CD14-positive monocyte (primary cell): Measurements from ENCODE around the gene ATP6V0E1. TPM values are rescaled to one million over a fixed set of nuclear protein-coding genes. Genes with fewer than 3 reads are reported as not detected.

Experiments
- DNase-seq, 3 donors: peaks; one replicate each; pipeline ENCODE4 v3.0.0-alpha.2; 2011 to 2022
- H2AFZ ChIP-seq: 2 replicates; pipeline ENCODE4 v1.6.0; 2012; ENCODE audit warnings: mild to moderate bottlenecking, low read depth, low read length, inconsistent platforms; ENCODE audit not compliant: insufficient read depth, poor library complexity, severe bottlenecking
- H3K27ac ChIP-seq, 2 donors: 1 replicate in 1 of 2; 2 replicates in 1 of 2; pipeline ENCODE4 v1.5.1; 2012 to 2013; ENCODE audit warnings: low read length in 2 of 2, control low read depth in 1 of 2, inconsistent platforms in 1 of 2, low read depth in 1 of 2, mild to moderate bottlenecking in 1 of 2
- H3K27me3 ChIP-seq, 2 donors: one replicate each; pipeline versions ENCODE4 v1.6.0 to v1.6.1; 2011 to 2013; ENCODE audit warnings: low read length in 2 of 2; ENCODE audit not compliant: control insufficient read depth in 2 of 2, insufficient read depth in 2 of 2
- H3K36me3 ChIP-seq, 2 donors: replicated peaks in 1 of 2; 1 replicate in 1 of 2; 2 replicates in 1 of 2; pipeline versions ENCODE4 v1.5.1 to v1.6.1; 2012 to 2013; ENCODE audit warnings: low read length in 2 of 2, control low read depth in 1 of 2, inconsistent platforms in 1 of 2, mild to moderate bottlenecking in 1 of 2; ENCODE audit not compliant: insufficient read depth in 2 of 2, control insufficient read depth in 1 of 2
- H3K4me1 ChIP-seq, 2 donors: 1 replicate in 1 of 2; 2 replicates in 1 of 2; pipeline versions ENCODE4 v1.5.1 to v1.6.1; 2012 to 2013; ENCODE audit warnings: low read length in 2 of 2, control low read depth in 1 of 2, inconsistent platforms in 1 of 2, mild to moderate bottlenecking in 1 of 2, moderate library complexity in 1 of 2; ENCODE audit not compliant: insufficient read depth in 2 of 2, control insufficient read depth in 1 of 2
- H3K4me2 ChIP-seq: replicated peaks from 2 replicates; pipeline ENCODE3; 2012; ENCODE audit warnings: low read length, moderate library complexity, mild to moderate bottlenecking; ENCODE audit not compliant: poor library complexity, severe bottlenecking; ENCODE audit errors: extremely low read depth
- H3K4me3 ChIP-seq, 3 experiments: fragments of 200-600 bp in 1 of 3; sonication (generic) in 1 of 3; replicated peaks in 1 of 3; 1 replicate in 2 of 3; 2 replicates in 1 of 3; pipeline ENCODE4 v1.5.1; 2011 to 2013; ENCODE audit warnings: low read length in 3 of 3, mild to moderate bottlenecking in 3 of 3, control low read depth in 2 of 3, low read depth in 2 of 3, inconsistent platforms in 1 of 3, moderate library complexity in 1 of 3
- H3K79me2 ChIP-seq: 2 replicates; pipeline ENCODE4 v1.6.0; 2012; ENCODE audit warnings: mild to moderate bottlenecking, control low read depth, inconsistent platforms, low read length, moderate library complexity; ENCODE audit not compliant: insufficient read depth
- H3K9ac ChIP-seq: 2 replicates; pipeline ENCODE4 v1.6.0; 2017; ENCODE audit warnings: low read length, mild to moderate bottlenecking; ENCODE audit not compliant: insufficient read depth, poor library complexity, severe bottlenecking
- H3K9me3 ChIP-seq, 2 donors: replicated peaks in 1 of 2; 1 replicate in 1 of 2; 2 replicates in 1 of 2; pipeline versions ENCODE4 v1.5.1 to v1.6.1; 2012 to 2013; ENCODE audit warnings: low read length in 2 of 2, control low read depth in 1 of 2; ENCODE audit not compliant: control insufficient read depth in 1 of 2, insufficient read depth in 1 of 2
- H4K20me1 ChIP-seq: 2 replicates; pipeline ENCODE4 v1.6.0; 2012; ENCODE audit warnings: mild to moderate bottlenecking, low read length, control low read depth, moderate library complexity; ENCODE audit not compliant: insufficient read depth
- H3K27ac Mint-ChIP-seq, 7 donors: one replicate each; pipeline ENCODE4 v1.8.0; 2020; ENCODE audit warnings: mild to moderate bottlenecking in 7 of 7, mixed read lengths in 7 of 7, moderate library complexity in 6 of 7, inconsistent platforms in 2 of 7
- H3K27me3 Mint-ChIP-seq, 3 donors: one replicate each; pipeline ENCODE4 v1.8.0; 2021 to 2022; ENCODE audit warnings: low read depth in 3 of 3, mild to moderate bottlenecking in 3 of 3, mixed read lengths in 3 of 3, moderate library complexity in 3 of 3, inconsistent platforms in 1 of 3
- H3K36me3 Mint-ChIP-seq, 2 donors: one replicate each; pipeline ENCODE4 v1.8.0; 2020; ENCODE audit warnings: mixed read lengths in 2 of 2, inconsistent platforms in 1 of 2, mild to moderate bottlenecking in 1 of 2
- H3K4me1 Mint-ChIP-seq: one replicate; pipeline ENCODE4 v1.8.0; 2020; ENCODE audit warnings: mild to moderate bottlenecking, mixed read lengths
- H3K4me3 Mint-ChIP-seq, 2 donors: one replicate each; pipeline ENCODE4 v1.8.0; 2020; ENCODE audit warnings: mild to moderate bottlenecking in 2 of 2, mixed read lengths in 2 of 2, moderate library complexity in 1 of 2
- H3K9me3 Mint-ChIP-seq, 7 donors: one replicate each; pipeline ENCODE4 v1.8.0; 2020 to 2022; ENCODE audit warnings: mixed read lengths in 7 of 7, mild to moderate bottlenecking in 6 of 7, moderate library complexity in 6 of 7, inconsistent platforms in 2 of 7
- CTCF ChIP-seq: fragments of 200-600 bp; IDR thresholded peaks from one replicate; pipeline ENCODE4 v1.8.0; 2022; ENCODE audit warnings: antibody characterized with exemption, mild to moderate bottlenecking
- WGBS: methylation state at CpG from one replicate; pipeline ENCODE4 v1.1.5; 2013; ENCODE audit warnings: missing lambda C conversion rate; ENCODE audit not compliant: insufficient coverage; 5-methylcytosine and 5-hydroxymethylcytosine counted together
- intact Hi-C, 2 donors: fragments of 100-400 bp; cut with micrococcal nuclease; formaldehyde crosslinking; loops; one replicate each; pipeline versions ENCODE4 v1.15.0 to v1.15.1; 2023
- polyA plus RNA-seq, 3 donors: library from polyadenylated mRNA; depleted of rRNA in 1 of 3; unstranded in 2 of 3; stranded (reverse) in 1 of 3; fragments of 300-500 nt in 2 of 3; fragments of >200 nt in 1 of 3; fragmentation: Illumina TruSeq in 2 of 3; gene quantifications; 1 replicate in 2 of 3; 2 replicates in 1 of 3; pipeline ENCODE4 v1.2.3, GENCODE V29; 2012 to 2021

The ATP6V0E1 gene
- polyA plus RNA-seq, 3 donors = 216 to 760 (median 698) TPM

- Histone ChIP-seq H3K36me3 (peaks cover 9 to 29% of the 10 kb centered on the region in 2 donors), H3K27ac (peak overlapping the region in 1 of 2 donors; percentile 81), H3K4me1 (peaks cover 17 to 22% of the 10 kb centered on the region in 2 donors), H3K9ac (no peak overlapping the region), H3K9me3 (no peaks in the 10 kb centered on the region), H3K4me2 (no peak overlapping the region), H3K4me3 (no peak overlapping the region), H4K20me1 (peaks cover 69% of the 10 kb centered on the region), H2AFZ (no peak overlapping the region), H3K79me2 (peaks cover 98% of the 10 kb centered on the region), H3K27me3 (no peaks in the 10 kb centered on the region)
- WGBS = no CpG with 5 or more reads among the region's 7 CpGs
- no peak for TF ChIP-seq CTCF
- Mint-ChIP-seq H3K4me1 (peaks cover 22% of the 10 kb centered on the region), H3K4me3 (no peak overlapping the region), H3K36me3 (peaks cover 19 to 38% of the 10 kb centered on the region in 2 donors), H3K9me3 (peaks cover 0 to 4% (median 2%) of the 10 kb centered on the region in 7 donors), H3K27ac (peak overlapping the region in 1 of 7 donors; percentile 2), H3K27me3 (peaks cover 0 to 2% (median 0%) of the 10 kb centered on the region in 3 donors)
- no peak for DNase-seq
- intact Hi-C loops = no loop called here
Measured at GRCh38 chr5:173027905-173028304, 44.3 kb downstream of the ATP6V0E1 start.

DNA sequence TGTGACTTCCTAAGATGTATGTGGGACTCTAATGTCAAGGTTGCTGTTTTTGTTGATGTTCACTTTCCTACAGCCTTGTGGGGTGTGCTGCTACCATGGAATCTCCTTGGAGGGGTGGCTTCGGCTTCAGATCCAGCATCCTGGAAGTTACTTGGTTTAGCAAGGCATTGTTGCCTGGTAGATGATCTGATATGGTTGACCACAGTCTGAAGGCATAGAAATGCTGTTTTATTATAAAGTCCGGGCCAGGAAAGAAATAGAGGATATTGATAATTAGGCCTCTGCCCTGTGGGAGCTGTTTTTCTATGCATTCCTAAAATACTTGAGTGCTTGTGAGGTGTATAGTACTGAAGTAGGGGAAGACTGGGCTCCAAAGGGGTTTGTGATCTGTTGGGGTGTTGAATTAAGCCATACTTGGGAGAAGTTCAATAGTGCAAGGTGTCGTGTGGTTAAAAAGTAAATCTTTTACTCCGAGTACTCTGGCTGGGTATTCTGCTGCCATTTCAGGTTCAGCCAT is 45.3 kb downstream of the ATP6V0E1 start:
- DNase-seq = no peak
- H3K4me2 ChIP-seq = peak overlapping the region; percentile 55
- Mint-ChIP-seq H3K9me3 (peaks cover 0 to 2% (median 1%) of the 10 kb centered on the region in 7 donors), H3K36me3 (peaks cover 16 to 34% of the 10 kb centered on the region in 2 donors), H3K27me3 (peaks cover 0 to 2% (median 0%) of the 10 kb centered on the region in 3 donors), H3K4me1 (peaks cover 25% of the 10 kb centered on the region), H3K27ac (no peak overlapping the region), H3K4me3 (no peak overlapping the region)
- H3K9me3 ChIP-seq = no peaks in the 10 kb centered on the region
- no peak for TF ChIP-seq CTCF
- peaks cover 9 to 22% of the 10 kb centered on the region in 2 donors for H3K36me3 ChIP-seq
- peaks cover 98% of the 10 kb centered on the region for H3K79me2 ChIP-seq
- peaks cover 22 to 25% of the 10 kb centered on the region in 2 donors for H3K4me1 ChIP-seq
- H3K4me3 ChIP-seq = peak overlapping the region in 1 of 3 experiments; percentile 27
- peak overlapping the region; percentile 46 for H2AFZ ChIP-seq
- WGBS = 53% methylated on average over 4 of the region's 4 CpGs
- no peaks in the 10 kb centered on the region for H3K27me3 ChIP-seq
- intact Hi-C loops = no loop called here
- H4K20me1 ChIP-seq = peaks cover 72% of the 10 kb centered on the region
- H3K27ac ChIP-seq = peak overlapping the region; percentile 46 to 81
- H3K9ac ChIP-seq = no peak overlapping the region
